RWPE2 (cell line): ENCODE measurements around the gene OTX2.

ENCODE experiments used
- ATAC-seq: fragments of 200-7000 bp; cut with Tn5 transposase; 3 replicates; pipeline ENCODE4 v1.9.1; 2021; ENCODE audit warnings: low read depth
- DNase-seq: peaks from one replicate; pipeline ENCODE4 v3.0.0-alpha.2; 2020; ENCODE audit warnings: low spot score
- H3K27ac ChIP-seq: fragments of 450-650 bp; 2 replicates; pipeline ENCODE4 v1.5.1; 2017; ENCODE audit warnings: mild to moderate bottlenecking; ENCODE audit not compliant: poor library complexity, severe bottlenecking
- H3K27me3 ChIP-seq: fragments of 250-450 bp; sonication (Bioruptor Pico); 2 replicates; pipeline ENCODE4 v1.5.1; 2021; ENCODE audit warnings: mild to moderate bottlenecking, moderate library complexity; ENCODE audit not compliant: insufficient read depth, poor library complexity, severe bottlenecking
- H3K36me3 ChIP-seq: fragments of 250-450 bp; sonication (Bioruptor Pico); 2 replicates; pipeline ENCODE4 v1.5.1; 2020; ENCODE audit warnings: low read depth, mild to moderate bottlenecking, moderate library complexity
- H3K4me1 ChIP-seq: fragments of 250-450 bp; sonication (Bioruptor Pico); 2 replicates; pipeline ENCODE4 v1.5.1; 2021; ENCODE audit warnings: mild to moderate bottlenecking, moderate library complexity; ENCODE audit not compliant: insufficient read depth, poor library complexity, severe bottlenecking
- H3K4me3 ChIP-seq: fragments of 250-450 bp; sonication (Bioruptor Pico); 2 replicates; pipeline ENCODE4 v1.5.1; 2021; ENCODE audit warnings: mild to moderate bottlenecking, moderate library complexity; ENCODE audit not compliant: severe bottlenecking
- H3K9me3 ChIP-seq: fragments of 250-450 bp; sonication (Bioruptor Pico); 2 replicates; pipeline ENCODE4 v1.5.1; 2021; ENCODE audit warnings: mild to moderate bottlenecking, moderate library complexity; ENCODE audit not compliant: severe bottlenecking
- CTCF ChIP-seq: fragments of 450-650 bp; IDR thresholded peaks from one replicate; pipeline ENCODE4 v1.5.1; 2017; ENCODE audit warnings: mild to moderate bottlenecking, moderate library complexity; ENCODE audit not compliant: poor library complexity, severe bottlenecking

Gene OTX2

DNA sequence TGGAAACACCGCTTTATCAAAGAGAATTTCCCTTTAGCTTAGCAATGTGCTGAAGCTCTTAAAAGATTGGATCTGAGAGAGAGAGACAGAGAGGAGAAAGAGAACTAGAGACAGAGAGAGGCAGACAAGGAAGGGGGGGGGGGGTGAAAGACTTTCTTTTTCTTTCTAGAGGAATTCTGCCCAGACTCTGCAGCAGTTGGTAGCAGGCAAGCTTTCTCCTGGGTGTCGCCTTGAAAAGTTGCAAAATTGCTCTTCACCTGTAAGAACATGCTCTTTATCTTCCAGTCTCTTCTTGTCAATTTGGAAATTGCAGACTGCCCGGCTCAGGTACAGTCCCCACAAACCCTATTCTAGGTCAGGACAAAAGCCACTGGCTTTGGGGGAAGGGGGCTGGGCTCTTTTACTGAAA, 2.9 kb upstream of the OTX2 start:
- Histone ChIP-seq H3K36me3 (no peaks in the 10 kb centered on the region), H3K27ac (no peak overlapping the region), H3K4me3 (no peak overlapping the region), H3K9me3 (no peaks in the 10 kb centered on the region), H3K27me3 (peaks cover 100% of the 10 kb centered on the region), H3K4me1 (no peaks in the 10 kb centered on the region)
- ATAC-seq (no peak), DNase-seq (no peak)
- TF ChIP-seq CTCF: no peak

DNA sequence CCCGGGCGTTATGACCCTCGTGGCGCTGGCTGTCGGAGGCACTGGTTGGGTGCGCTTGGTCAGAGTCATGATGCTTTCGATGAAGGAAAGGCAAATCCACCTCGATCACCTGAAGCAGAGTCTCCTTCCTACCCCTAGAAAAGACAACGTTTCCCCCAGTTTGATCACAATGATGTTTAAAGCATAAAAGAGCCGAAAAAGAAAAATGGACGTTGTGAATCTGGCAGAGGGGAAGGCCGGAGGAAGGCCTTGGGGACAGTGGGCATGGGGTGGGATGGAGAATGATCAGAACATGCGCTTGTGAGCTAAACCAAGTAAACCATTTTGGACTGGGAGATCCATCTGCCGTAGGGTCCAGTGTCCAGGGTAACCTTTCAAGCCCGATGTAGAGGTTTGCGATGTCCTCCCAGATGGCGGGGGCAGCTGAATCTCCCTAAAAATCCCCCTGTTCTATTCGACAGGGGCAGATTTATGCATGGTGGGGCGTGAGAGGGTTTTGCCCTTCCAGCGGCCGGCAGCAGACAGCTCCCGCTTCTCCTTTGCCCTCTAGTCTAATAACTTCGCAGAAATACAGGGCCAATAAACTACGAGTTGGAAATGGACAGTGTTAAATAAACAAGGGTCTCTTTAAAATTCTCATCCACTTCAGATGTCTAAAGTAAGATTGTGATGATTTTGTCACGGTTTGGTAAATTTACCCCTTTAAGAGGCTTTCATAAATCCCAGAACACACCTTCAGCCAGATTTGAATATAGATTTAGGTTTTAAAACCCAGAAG, 2.3 kb upstream of the OTX2 start:
- Histone ChIP-seq H3K4me3 (no peak overlapping the region), H3K4me1 (no peaks in the 10 kb centered on the region), H3K9me3 (no peaks in the 10 kb centered on the region), H3K36me3 (no peaks in the 10 kb centered on the region), H3K27ac (no peak overlapping the region), H3K27me3 (peaks cover 99% of the 10 kb centered on the region)
- no peak for TF ChIP-seq CTCF
- DNase-seq (no peak), ATAC-seq (no peak)

DNA sequence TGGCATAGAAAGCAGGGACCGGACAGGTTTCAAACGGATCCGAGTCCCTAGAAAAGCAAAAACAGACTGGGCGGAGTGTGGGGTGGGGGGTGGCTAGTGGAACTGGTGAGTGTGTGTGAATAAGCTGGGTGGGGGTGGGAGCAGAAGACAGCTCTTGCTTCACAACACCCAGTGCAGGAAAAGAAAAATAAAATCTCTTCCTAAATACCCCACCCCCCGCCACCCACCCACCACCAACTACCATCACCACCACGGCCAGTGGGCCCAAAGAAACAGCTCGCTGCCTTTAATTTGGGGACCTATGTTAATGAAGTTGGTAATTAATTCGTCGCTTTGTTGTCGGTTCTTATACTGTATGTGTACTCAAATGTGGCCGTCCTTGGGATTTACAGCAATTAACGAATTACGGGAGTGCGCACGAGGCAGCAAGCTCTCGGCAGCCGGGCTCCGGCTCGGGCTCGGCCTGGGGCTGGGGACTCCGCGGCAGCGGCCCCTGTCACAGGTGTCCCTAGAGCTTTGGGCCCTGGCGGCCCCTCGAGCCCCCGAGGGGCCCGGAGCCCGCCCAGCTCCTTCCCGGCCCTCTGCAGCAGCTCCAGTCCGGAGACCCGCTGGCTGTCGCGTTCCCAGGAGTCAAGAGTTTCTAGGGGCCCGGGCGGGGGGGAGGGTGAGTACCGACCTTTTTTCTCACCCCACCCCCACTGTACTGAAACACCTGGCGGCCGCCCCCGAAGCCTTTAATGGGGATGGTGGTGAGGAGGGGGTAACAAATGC, 1.5 kb upstream of the OTX2 start:
- no peak for TF ChIP-seq CTCF
- Histone ChIP-seq H3K27ac (no peak overlapping the region), H3K27me3 (peaks cover 99% of the 10 kb centered on the region), H3K4me3 (no peak overlapping the region), H3K4me1 (no peaks in the 10 kb centered on the region), H3K36me3 (no peaks in the 10 kb centered on the region), H3K9me3 (no peaks in the 10 kb centered on the region)
- DNase-seq: no peak
- ATAC-seq: no peak

- no peak for ATAC-seq
- Histone ChIP-seq H3K27me3 (peaks cover 99% of the 10 kb centered on the region), H3K9me3 (no peaks in the 10 kb centered on the region), H3K36me3 (no peaks in the 10 kb centered on the region), H3K4me3 (no peak overlapping the region), H3K4me1 (no peaks in the 10 kb centered on the region), H3K27ac (no peak overlapping the region)
- no peak for TF ChIP-seq CTCF
- no peak for DNase-seq
These were observed 735 bp upstream of the OTX2 start for GRCh38 chr14:56810836-56811592.
